ENCODE measurements around the gene SLC41A1. TPM values are rescaled to one million over a fixed set of nuclear protein-coding genes. Genes with fewer than 3 reads are reported as not detected.
A peak's percentile ranks its signal among the peaks of the same experiment; 100 is the strongest.

SLC41A1 gene
- total RNA-seq, 1 experiment from 2014 or later: 5.1 TPM

DNA sequence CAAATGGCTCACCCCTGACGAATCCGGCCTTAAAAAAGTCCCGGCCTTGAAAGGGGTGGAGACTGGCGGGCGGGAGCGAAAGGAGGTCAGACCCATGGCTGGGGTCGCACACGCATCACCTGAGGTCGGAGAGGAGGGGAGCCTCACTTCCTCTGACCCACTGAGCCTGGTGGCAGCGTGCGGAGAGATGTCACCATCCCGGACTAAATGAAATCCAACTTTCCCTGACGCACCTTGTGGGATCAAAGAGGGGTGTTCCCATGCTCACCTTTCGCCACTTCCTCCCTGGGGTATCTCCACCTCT lies 709 bp upstream of the SLC41A1 start:
- peaks cover 22% of the 10 kb centered on the region for H3K4me1 ChIP-seq (ENCODE audit: low read length)
- peak overlapping the region; percentile 82; the same call in 1 of the 2 replicates for H2AFZ ChIP-seq (ENCODE audit: low read length)

GRCh38 chr1:205812271-205812877 lies 624 bp downstream of the SLC41A1 start:
- Histone ChIP-seq H3K27me3 (ENCODE audit: low read length) (no peaks in the 10 kb centered on the region), H4K20me1 (ENCODE audit: insufficient read depth, low read depth, low read length) (peaks cover 12% of the 10 kb centered on the region; the same call in 1 of the 2 replicates), H3K9me3 (ENCODE audit: low read length) (no peaks in the 10 kb centered on the region), H3K9me2 (replicated peaks; ENCODE audit: insufficient read depth, low read length) (no peaks in the 10 kb centered on the region), H2AFZ (ENCODE audit: low read length) (peak overlapping the region; percentile 85; the same call in 1 of the 2 replicates), H3K4me1 (ENCODE audit: low read length) (peaks cover 21% of the 10 kb centered on the region), H3K36me3 (ENCODE audit: insufficient read depth, low read length) (no peaks in the 10 kb centered on the region), H3K27ac (ENCODE audit: low read length) (no peak overlapping the region), H3K4me3 (ENCODE audit: low read length) (peak overlapping the region; percentile 71), H3K79me2 (ENCODE audit: low read length) (no peaks in the 10 kb centered on the region), H3K4me2 (ENCODE audit: low read depth, low read length, poor library complexity, severe bottlenecking) (peak overlapping the region; percentile 85), H3K9ac (ENCODE audit: low read length) (peak overlapping the region; percentile 79)
- DNase-seq: peak; percentile 41

More for the DNA sequence above, 709 bp upstream of the SLC41A1 start:
- no peaks in the 10 kb centered on the region for H3K79me2 ChIP-seq (ENCODE audit: low read length)
- H3K4me3 ChIP-seq (ENCODE audit: low read length): peak overlapping the region; percentile 71
- H3K36me3 ChIP-seq (ENCODE audit: insufficient read depth, low read length): no peaks in the 10 kb centered on the region
- peaks cover 12% of the 10 kb centered on the region; the same call in 1 of the 2 replicates for H4K20me1 ChIP-seq (ENCODE audit: insufficient read depth, low read depth, low read length)
- H3K4me2 ChIP-seq (ENCODE audit: low read depth, low read length, poor library complexity, severe bottlenecking): peak overlapping the region; percentile 85
- H3K9me3 ChIP-seq (ENCODE audit: low read length): no peaks in the 10 kb centered on the region
- no peaks in the 10 kb centered on the region for H3K27me3 ChIP-seq (ENCODE audit: low read length)
- no peak overlapping the region for H3K27ac ChIP-seq (ENCODE audit: low read length)
- no peak for DNase-seq
- no peaks in the 10 kb centered on the region for H3K9me2 ChIP-seq (replicated peaks; ENCODE audit: insufficient read depth, low read length)
- peak overlapping the region; percentile 79 for H3K9ac ChIP-seq (ENCODE audit: low read length)

GRCh38 chr1:205811660-205812059 lies 1.3 kb downstream of the SLC41A1 start:
- no peak overlapping the region; the same call in 1 of the 2 replicates for H3K4me3 ChIP-seq (ENCODE audit: low read length)
- H3K9me3 ChIP-seq (ENCODE audit: low read length): no peaks in the 10 kb centered on the region
- no peaks in the 10 kb centered on the region for H3K9me2 ChIP-seq (replicated peaks; ENCODE audit: insufficient read depth, low read length)
- H2AFZ ChIP-seq (ENCODE audit: low read length): no peak overlapping the region
- no peaks in the 10 kb centered on the region for H3K27me3 ChIP-seq (ENCODE audit: low read length)
- no peaks in the 10 kb centered on the region for H3K79me2 ChIP-seq (ENCODE audit: low read length)
- no peak for DNase-seq
- H3K4me2 ChIP-seq (ENCODE audit: low read depth, low read length, poor library complexity, severe bottlenecking): peak overlapping the region; percentile 85
- peaks cover 21% of the 10 kb centered on the region for H3K4me1 ChIP-seq (ENCODE audit: low read length)
- H4K20me1 ChIP-seq (ENCODE audit: insufficient read depth, low read depth, low read length): peaks cover 16% of the 10 kb centered on the region
- H3K36me3 ChIP-seq (ENCODE audit: insufficient read depth, low read length): no peaks in the 10 kb centered on the region
- H3K9ac ChIP-seq (ENCODE audit: low read length): peak overlapping the region; percentile 79; the same call in 1 of the 2 replicates
- no peak overlapping the region for H3K27ac ChIP-seq (ENCODE audit: low read length)

DNA sequence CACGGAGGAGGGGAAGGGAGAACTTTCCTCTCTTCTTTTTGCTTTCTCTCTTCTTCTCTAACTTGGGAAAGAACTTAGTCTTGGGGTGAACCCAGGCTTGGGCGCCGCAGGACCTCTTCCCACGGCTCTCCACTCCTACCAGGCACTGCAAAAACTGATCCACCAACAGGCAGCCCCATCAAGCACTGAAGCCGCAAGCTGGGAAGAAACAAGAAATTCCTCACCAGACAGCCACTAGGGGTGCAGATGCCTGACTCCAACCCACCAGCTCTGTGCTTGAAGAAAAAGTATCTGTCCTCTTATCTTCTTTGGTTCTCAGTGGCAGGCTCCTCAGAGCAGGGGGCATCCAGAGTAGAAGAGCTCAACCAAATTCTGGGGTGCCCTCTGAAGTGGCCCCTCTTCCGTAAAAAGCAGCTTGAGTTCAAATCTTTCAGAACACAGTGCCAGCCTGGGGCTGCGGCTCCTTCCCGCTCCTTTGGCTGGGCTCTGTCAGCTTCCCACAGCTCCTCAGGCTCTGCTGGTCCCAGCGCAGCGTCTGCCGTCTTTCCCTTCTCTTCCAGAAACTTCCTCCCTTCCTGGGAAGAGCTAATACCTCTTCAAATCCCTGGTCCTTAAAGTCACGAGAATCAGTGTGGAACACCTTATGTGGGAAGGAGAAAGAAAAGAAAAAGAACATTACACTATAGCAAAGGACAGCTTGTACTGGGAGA lies 2.4 kb downstream of the SLC41A1 start:
- H2AFZ ChIP-seq (ENCODE audit: low read length): no peak overlapping the region
- peaks cover 20% of the 10 kb centered on the region for H4K20me1 ChIP-seq (ENCODE audit: insufficient read depth, low read depth, low read length)
- no peaks in the 10 kb centered on the region for H3K9me2 ChIP-seq (replicated peaks; ENCODE audit: insufficient read depth, low read length)
- no peaks in the 10 kb centered on the region for H3K79me2 ChIP-seq (ENCODE audit: low read length)
- H3K4me3 ChIP-seq (ENCODE audit: low read length): no peak overlapping the region
- no peak overlapping the region for H3K27ac ChIP-seq (ENCODE audit: low read length)
- peaks cover 21% of the 10 kb centered on the region for H3K4me1 ChIP-seq (ENCODE audit: low read length)
- no peak overlapping the region for H3K4me2 ChIP-seq (ENCODE audit: low read depth, low read length, poor library complexity, severe bottlenecking)
- no peaks in the 10 kb centered on the region for H3K9me3 ChIP-seq (ENCODE audit: low read length)
- DNase-seq: no peak
- H3K36me3 ChIP-seq (ENCODE audit: insufficient read depth, low read length): no peaks in the 10 kb centered on the region
- H3K27me3 ChIP-seq (ENCODE audit: low read length): no peaks in the 10 kb centered on the region
- H3K9ac ChIP-seq (ENCODE audit: low read length): no peak overlapping the region

DNA sequence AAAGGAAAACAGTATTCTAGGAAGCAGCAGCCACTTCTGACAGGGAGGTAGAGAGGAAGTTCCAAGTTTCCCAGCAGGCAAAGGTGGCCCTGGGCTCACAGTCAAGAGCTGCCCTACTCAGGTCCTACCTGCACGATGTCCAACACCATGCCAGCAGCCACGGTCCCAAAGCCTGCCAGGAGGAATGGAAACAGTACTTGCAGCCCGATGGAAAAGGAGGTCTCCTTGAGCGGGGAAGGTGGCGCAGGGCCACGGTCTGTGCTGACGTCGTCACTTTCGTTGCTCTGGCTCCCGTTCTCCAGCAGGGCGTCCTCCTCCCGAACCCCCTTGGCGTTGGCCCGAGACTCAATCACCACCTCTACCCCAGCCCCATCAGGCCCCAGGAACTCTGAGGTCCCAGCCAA lies 3.1 kb downstream of the SLC41A1 start:
- peaks cover 21% of the 10 kb centered on the region for H3K4me1 ChIP-seq (ENCODE audit: low read length)
- no peak overlapping the region for H3K9ac ChIP-seq (ENCODE audit: low read length)
- H3K9me3 ChIP-seq (ENCODE audit: low read length): no peaks in the 10 kb centered on the region

DNA sequence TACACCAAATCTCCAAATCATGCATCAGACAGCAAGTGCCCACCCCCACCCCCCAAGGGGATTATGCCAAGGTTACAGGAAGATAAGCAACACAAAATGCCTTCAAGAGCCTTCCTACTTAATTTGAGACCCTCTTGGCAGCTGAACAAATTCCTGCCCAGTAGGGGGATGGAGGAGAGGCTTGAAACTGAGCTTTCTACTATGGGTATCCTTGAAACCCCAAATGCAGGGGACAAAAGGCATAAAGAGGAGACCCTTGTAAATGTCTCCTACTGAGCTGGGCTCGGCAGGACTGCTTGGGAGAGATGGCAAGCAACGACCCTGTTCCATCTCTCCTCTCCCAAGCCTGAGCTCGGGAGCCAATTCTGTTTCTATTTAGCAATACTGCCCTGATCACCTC lies 3.5 kb downstream of the SLC41A1 start:
- no peak for DNase-seq
- Histone ChIP-seq H3K79me2 (ENCODE audit: low read length) (no peaks in the 10 kb centered on the region), H3K27ac (ENCODE audit: low read length) (no peak overlapping the region), H3K36me3 (ENCODE audit: insufficient read depth, low read length) (no peaks in the 10 kb centered on the region), H3K9me2 (replicated peaks; ENCODE audit: insufficient read depth, low read length) (no peaks in the 10 kb centered on the region), H3K4me3 (ENCODE audit: low read length) (no peak overlapping the region), H4K20me1 (ENCODE audit: insufficient read depth, low read depth, low read length) (peaks cover 25% of the 10 kb centered on the region), H3K9me3 (ENCODE audit: low read length) (no peaks in the 10 kb centered on the region), H3K9ac (ENCODE audit: low read length) (no peak overlapping the region), H3K4me2 (ENCODE audit: low read depth, low read length, poor library complexity, severe bottlenecking) (no peak overlapping the region), H3K27me3 (ENCODE audit: low read length) (no peaks in the 10 kb centered on the region), H3K4me1 (ENCODE audit: low read length) (peaks cover 21% of the 10 kb centered on the region), H2AFZ (ENCODE audit: low read length) (no peak overlapping the region)

More for the DNA sequence above, 3.1 kb downstream of the SLC41A1 start:
- no peaks in the 10 kb centered on the region for H3K27me3 ChIP-seq (ENCODE audit: low read length)
- H3K4me3 ChIP-seq (ENCODE audit: low read length): no peak overlapping the region
- DNase-seq: no peak
- no peaks in the 10 kb centered on the region for H3K9me2 ChIP-seq (replicated peaks; ENCODE audit: insufficient read depth, low read length)
- H3K27ac ChIP-seq (ENCODE audit: low read length): no peak overlapping the region
- H3K79me2 ChIP-seq (ENCODE audit: low read length): no peaks in the 10 kb centered on the region
- H4K20me1 ChIP-seq (ENCODE audit: insufficient read depth, low read depth, low read length): peaks cover 22% of the 10 kb centered on the region
- no peak overlapping the region for H2AFZ ChIP-seq (ENCODE audit: low read length)
- H3K4me2 ChIP-seq (ENCODE audit: low read depth, low read length, poor library complexity, severe bottlenecking): no peak overlapping the region
- no peaks in the 10 kb centered on the region for H3K36me3 ChIP-seq (ENCODE audit: insufficient read depth, low read length)

- DNase-seq: no peak
- H3K9me2 ChIP-seq (replicated peaks; ENCODE audit: insufficient read depth, low read length): no peaks in the 10 kb centered on the region
- no peak overlapping the region for H3K27ac ChIP-seq (ENCODE audit: low read length)
Measured at GRCh38 chr1:205805082-205805711, 7.8 kb downstream of the SLC41A1 start.

DNA sequence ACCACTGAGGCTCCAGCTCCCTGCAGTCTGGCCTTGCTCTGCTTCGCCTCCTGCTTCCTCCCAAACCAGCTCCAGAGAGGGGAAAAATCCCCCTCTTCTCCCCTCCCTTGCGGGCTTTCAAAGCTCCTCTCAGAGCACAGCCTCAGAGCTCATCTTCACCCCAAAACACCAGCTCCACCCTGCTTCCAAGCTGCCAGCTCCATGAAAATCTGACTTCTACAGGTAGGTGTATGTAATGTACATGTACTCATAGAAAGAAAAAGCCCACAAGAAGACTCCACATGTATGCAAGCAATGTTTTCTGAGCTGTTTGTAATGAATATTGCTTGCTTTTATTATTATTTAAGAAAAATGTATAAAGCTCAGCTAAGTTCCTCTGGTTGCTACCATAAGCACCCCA lies 8.4 kb downstream of the SLC41A1 start:
- Histone ChIP-seq H3K4me3 (ENCODE audit: low read length) (no peak overlapping the region), H4K20me1 (ENCODE audit: insufficient read depth, low read depth, low read length) (peaks cover 26% of the 10 kb centered on the region), H3K4me2 (ENCODE audit: low read depth, low read length, poor library complexity, severe bottlenecking) (no peak overlapping the region), H3K4me1 (ENCODE audit: low read length) (no peaks in the 10 kb centered on the region), H3K9ac (ENCODE audit: low read length) (no peak overlapping the region), H3K36me3 (ENCODE audit: insufficient read depth, low read length) (no peaks in the 10 kb centered on the region), H3K9me2 (replicated peaks; ENCODE audit: insufficient read depth, low read length) (no peaks in the 10 kb centered on the region), H3K9me3 (ENCODE audit: low read length) (no peaks in the 10 kb centered on the region), H3K79me2 (ENCODE audit: low read length) (no peaks in the 10 kb centered on the region), H3K27ac (ENCODE audit: low read length) (no peak overlapping the region), H3K27me3 (ENCODE audit: low read length) (no peaks in the 10 kb centered on the region), H2AFZ (ENCODE audit: low read length) (no peak overlapping the region)
- no peak for DNase-seq

More at GRCh38 chr1:205805082-205805711, 7.8 kb downstream of the SLC41A1 start:
- Histone ChIP-seq H3K27me3 (ENCODE audit: low read length) (no peaks in the 10 kb centered on the region), H2AFZ (ENCODE audit: low read length) (no peak overlapping the region), H3K4me1 (ENCODE audit: low read length) (no peaks in the 10 kb centered on the region), H3K4me2 (ENCODE audit: low read depth, low read length, poor library complexity, severe bottlenecking) (no peak overlapping the region), H4K20me1 (ENCODE audit: insufficient read depth, low read depth, low read length) (peaks cover 29% of the 10 kb centered on the region), H3K4me3 (ENCODE audit: low read length) (no peak overlapping the region), H3K79me2 (ENCODE audit: low read length) (no peaks in the 10 kb centered on the region), H3K9ac (ENCODE audit: low read length) (no peak overlapping the region), H3K9me3 (ENCODE audit: low read length) (no peaks in the 10 kb centered on the region), H3K36me3 (ENCODE audit: insufficient read depth, low read length) (no peaks in the 10 kb centered on the region)
